Jurkat, Clone E6-1 (cell line): ENCODE data around the gene CDKAL1.
"Not testable (repeated sequence)": the region's sequence is repeated elsewhere in the genome, so short reads cannot be mapped to it uniquely, and the experiment has no call there.

ENCODE experiments used
- DNase-seq: peaks from one replicate; pipeline ENCODE4 v3.0.0-alpha.2; 2011; ENCODE audit warnings: low read depth, low spot score
- H3K4me3 ChIP-seq: 2 replicates; pipeline ENCODE4 v1.5.1; 2011; ENCODE audit warnings: mild to moderate bottlenecking, low read length, control low read depth, moderate library complexity

The CDKAL1 gene

GRCh38 chr6:21176197-21176596 lies 641.9 kb downstream of the CDKAL1 start:
- no peak overlapping the region for H3K4me3 ChIP-seq
- DNase-seq: no peak

GRCh38 chr6:21180155-21180554 lies 645.9 kb downstream of the CDKAL1 start:
- DNase-seq: no peak
- no peak overlapping the region for H3K4me3 ChIP-seq

GRCh38 chr6:21180800-21181337 lies 646.6 kb downstream of the CDKAL1 start:
- no peak overlapping the region for H3K4me3 ChIP-seq
- DNase-seq: no peak

- DNase-seq: no peak
- no peak overlapping the region for H3K4me3 ChIP-seq
Observed at GRCh38 chr6:21181866-21182265, 647.6 kb downstream of the CDKAL1 start.

GRCh38 chr6:21182589-21182988 lies 648.3 kb downstream of the CDKAL1 start:
- H3K4me3 ChIP-seq: no peak overlapping the region
- no peak for DNase-seq

GRCh38 chr6:21185861-21186478 lies 651.7 kb downstream of the CDKAL1 start:
- H3K4me3 ChIP-seq: no peak overlapping the region
- no peak for DNase-seq

- no peak overlapping the region for H3K4me3 ChIP-seq
Observed at GRCh38 chr6:21186479-21187055, 652.3 kb downstream of the CDKAL1 start.

GRCh38 chr6:21187485-21187884 lies 653.2 kb downstream of the CDKAL1 start:
- DNase-seq: no peak
- H3K4me3 ChIP-seq: no peak overlapping the region

More at GRCh38 chr6:21186479-21187055, 652.3 kb downstream of the CDKAL1 start:
- DNase-seq: no peak

- H3K4me3 ChIP-seq: no peak overlapping the region
- DNase-seq: peak; percentile 65
Observed at GRCh38 chr6:21188505-21189223, 654.4 kb downstream of the CDKAL1 start.

GRCh38 chr6:21189759-21190158 lies 655.5 kb downstream of the CDKAL1 start:
- no peak for DNase-seq
- no peak overlapping the region for H3K4me3 ChIP-seq

- no peak overlapping the region for H3K4me3 ChIP-seq
- DNase-seq: no peak
Observed at GRCh38 chr6:21190701-21191100, 656.4 kb downstream of the CDKAL1 start.

GRCh38 chr6:21193790-21194475 lies 659.7 kb downstream of the CDKAL1 start:
- no peak overlapping the region for H3K4me3 ChIP-seq
- DNase-seq: no peak

- H3K4me3 ChIP-seq: not testable (repeated sequence)
Observed at GRCh38 chr6:21195301-21195700, 661.0 kb downstream of the CDKAL1 start.

GRCh38 chr6:21198032-21198640 lies 663.9 kb downstream of the CDKAL1 start:
- no peak for DNase-seq
- no peak overlapping the region for H3K4me3 ChIP-seq

More at GRCh38 chr6:21195301-21195700, 661.0 kb downstream of the CDKAL1 start:
- DNase-seq: not testable (repeated sequence)

- DNase-seq: no peak
Observed at GRCh38 chr6:21199262-21199661, 665.0 kb downstream of the CDKAL1 start.

GRCh38 chr6:21200134-21200870 lies 666.0 kb downstream of the CDKAL1 start:
- DNase-seq: no peak
- no peak overlapping the region for H3K4me3 ChIP-seq

More at GRCh38 chr6:21199262-21199661, 665.0 kb downstream of the CDKAL1 start:
- no peak overlapping the region for H3K4me3 ChIP-seq

GRCh38 chr6:21201187-21201586 lies 666.9 kb downstream of the CDKAL1 start:
- no peak overlapping the region for H3K4me3 ChIP-seq
- DNase-seq: no peak

- H3K4me3 ChIP-seq: no peak overlapping the region
- no peak for DNase-seq
Observed at GRCh38 chr6:21201637-21202350, 667.5 kb downstream of the CDKAL1 start.
